Immature natural killer cell (primary cell): ENCODE measurements around the gene NOTUM. TPM values are rescaled to one million over a fixed set of nuclear protein-coding genes. Genes with fewer than 3 reads are reported as not detected.
"Not testable (repeated sequence)": the region's sequence is repeated elsewhere in the genome, so short reads cannot be mapped to it uniquely, and the experiment has no call there.

Experiments
- DNase-seq, 3 donors: peaks; one replicate each; pipeline ENCODE4 v3.0.0; 2022; ENCODE audit warnings: mixed read lengths in 1 of 3
- H3K27ac Mint-ChIP-seq, 6 donors: one replicate each; pipeline ENCODE4 v1.8.0; 2020; ENCODE audit warnings: mixed read lengths in 6 of 6, mild to moderate bottlenecking in 5 of 6, inconsistent platforms in 4 of 6, moderate library complexity in 3 of 6
- H3K27me3 Mint-ChIP-seq, 3 donors: one replicate each; pipeline ENCODE4 v1.8.0; 2020 to 2021; ENCODE audit warnings: low read depth in 3 of 3, mild to moderate bottlenecking in 3 of 3, mixed read lengths in 3 of 3, moderate library complexity in 3 of 3, inconsistent platforms in 1 of 3
- H3K36me3 Mint-ChIP-seq, 3 donors: one replicate each; pipeline ENCODE4 v1.8.0; 2020; ENCODE audit warnings: mixed read lengths in 3 of 3, inconsistent platforms in 2 of 3, mild to moderate bottlenecking in 2 of 3
- H3K4me1 Mint-ChIP-seq, 2 donors: one replicate each; pipeline ENCODE4 v1.8.0; 2020; ENCODE audit warnings: inconsistent platforms in 2 of 2, mild to moderate bottlenecking in 2 of 2, mixed read lengths in 2 of 2, moderate library complexity in 1 of 2
- H3K4me3 Mint-ChIP-seq, 5 donors: one replicate each; pipeline ENCODE4 v1.8.0; 2020; ENCODE audit warnings: mild to moderate bottlenecking in 5 of 5, mixed read lengths in 5 of 5, inconsistent platforms in 3 of 5, moderate library complexity in 3 of 5
- H3K9me3 Mint-ChIP-seq, 6 donors: one replicate each; pipeline ENCODE4 v1.8.0; 2020; ENCODE audit warnings: mild to moderate bottlenecking in 6 of 6, mixed read lengths in 6 of 6, inconsistent platforms in 4 of 6, moderate library complexity in 3 of 6
- polyA plus RNA-seq, 3 donors: library from polyadenylated mRNA; unstranded; fragments of 300-500 nt; fragmentation: Illumina TruSeq; gene quantifications; one replicate each; pipeline ENCODE4 v1.2.3, GENCODE V29; 2021

Gene NOTUM
- polyA plus RNA-seq, 3 donors from 2014 or later: not detected

DNA sequence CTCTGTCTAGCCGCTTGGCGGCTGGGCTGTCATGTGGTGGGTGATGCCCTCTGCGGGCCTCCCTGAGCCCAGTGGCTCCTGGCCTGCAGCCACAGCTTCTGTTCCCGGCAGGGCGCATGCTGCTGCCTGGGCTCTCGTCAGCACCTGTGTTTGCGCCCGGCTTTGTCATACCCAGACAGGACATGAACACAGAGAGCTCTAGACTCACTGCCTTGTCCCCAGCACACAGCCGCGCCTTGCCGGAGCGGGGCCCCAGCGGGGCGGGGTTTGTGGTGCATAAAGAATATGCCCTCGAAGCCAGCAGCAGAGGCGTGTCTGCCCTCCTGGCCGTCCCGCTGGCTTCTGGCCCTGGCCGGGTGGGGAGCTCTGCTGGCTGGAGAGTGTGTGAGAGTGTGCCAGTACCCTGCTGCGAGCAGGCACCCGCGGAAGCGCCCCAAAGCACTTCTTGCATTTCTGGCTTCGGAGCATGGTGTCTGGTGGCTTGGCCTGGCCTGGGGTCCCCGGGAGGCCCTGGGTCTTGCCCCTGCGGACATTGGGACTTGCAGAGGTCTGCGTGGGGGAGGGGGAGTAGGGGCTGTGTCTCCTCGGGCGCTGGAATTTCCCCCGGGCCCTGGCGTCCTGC lies 30.8 kb upstream of the NOTUM start:
- DNase-seq: no peak
- Mint-ChIP-seq H3K9me3 (no peaks in the 10 kb centered on the region), H3K27me3 (no peaks in the 10 kb centered on the region), H3K4me1 (peaks cover 0 to 2% of the 10 kb centered on the region in 2 donors), H3K27ac (no peak overlapping the region), H3K4me3 (no peak overlapping the region), H3K36me3 (no peaks in the 10 kb centered on the region)

DNA sequence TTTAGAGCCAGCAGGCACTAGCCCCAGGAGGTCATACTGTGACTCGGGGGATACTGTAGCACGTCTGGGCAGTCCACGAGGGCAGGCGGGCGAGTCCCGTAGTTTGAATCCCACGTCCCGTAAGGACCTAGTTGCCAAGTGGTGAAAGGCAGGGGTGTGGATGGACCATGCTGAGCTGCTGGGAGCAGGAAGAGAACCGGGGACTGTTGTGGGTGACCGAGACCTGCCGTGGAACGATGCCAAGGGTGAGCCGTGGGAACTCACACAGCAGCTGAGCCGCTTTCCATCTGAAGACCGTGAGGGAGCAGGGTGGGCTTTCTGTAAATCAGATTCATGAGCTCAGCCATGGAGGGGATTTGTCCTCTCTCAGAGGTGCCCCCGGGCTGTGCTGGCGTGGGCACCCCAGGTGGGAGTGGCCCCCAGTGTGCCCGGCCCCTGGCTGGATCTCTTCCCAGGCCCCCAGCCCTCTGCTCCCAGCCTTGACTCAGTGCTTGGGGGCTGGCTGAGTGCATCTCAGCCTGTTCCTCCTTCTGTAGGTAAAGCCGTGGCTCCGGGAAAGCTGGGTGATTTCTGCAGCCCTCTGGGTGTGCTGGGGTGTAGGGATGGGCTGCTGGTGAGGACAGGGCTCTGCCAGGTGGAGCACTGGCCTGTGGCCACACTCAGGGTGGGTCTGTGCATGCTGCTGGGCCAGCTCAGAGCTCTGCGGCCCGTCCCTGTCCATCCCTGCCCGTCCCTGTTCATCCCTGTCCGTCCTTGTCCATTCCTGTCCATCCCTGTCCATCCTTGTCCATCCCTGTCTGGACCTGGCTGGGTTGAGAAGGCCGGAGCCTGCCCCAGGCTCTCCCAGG lies 30.1 kb upstream of the NOTUM start:
- H3K4me3 Mint-ChIP-seq: no peak overlapping the region
- no peak for DNase-seq
- H3K27ac Mint-ChIP-seq: peak overlapping the region in 2 of 6 donors; percentile 31 to 48
- H3K9me3 Mint-ChIP-seq: no peaks in the 10 kb centered on the region
- peaks cover 0 to 2% of the 10 kb centered on the region in 2 donors for H3K4me1 Mint-ChIP-seq
- no peaks in the 10 kb centered on the region for H3K27me3 Mint-ChIP-seq
- peaks cover 0 to 5% (median 0%) of the 10 kb centered on the region in 3 donors for H3K36me3 Mint-ChIP-seq

GRCh38 chr17:81987161-81987770 lies 26.3 kb upstream of the NOTUM start:
- H3K9me3 Mint-ChIP-seq: no peaks in the 10 kb centered on the region
- no peak overlapping the region for H3K4me3 Mint-ChIP-seq
- DNase-seq: no peak
- H3K36me3 Mint-ChIP-seq: peaks cover 0 to 14% (median 5%) of the 10 kb centered on the region in 3 donors
- H3K4me1 Mint-ChIP-seq: peaks cover 4% of the 10 kb centered on the region in 2 donors
- peaks cover 0 to 1% (median 0%) of the 10 kb centered on the region in 3 donors for H3K27me3 Mint-ChIP-seq
- peak overlapping the region in 1 of 6 donors; percentile 64 for H3K27ac Mint-ChIP-seq

DNA sequence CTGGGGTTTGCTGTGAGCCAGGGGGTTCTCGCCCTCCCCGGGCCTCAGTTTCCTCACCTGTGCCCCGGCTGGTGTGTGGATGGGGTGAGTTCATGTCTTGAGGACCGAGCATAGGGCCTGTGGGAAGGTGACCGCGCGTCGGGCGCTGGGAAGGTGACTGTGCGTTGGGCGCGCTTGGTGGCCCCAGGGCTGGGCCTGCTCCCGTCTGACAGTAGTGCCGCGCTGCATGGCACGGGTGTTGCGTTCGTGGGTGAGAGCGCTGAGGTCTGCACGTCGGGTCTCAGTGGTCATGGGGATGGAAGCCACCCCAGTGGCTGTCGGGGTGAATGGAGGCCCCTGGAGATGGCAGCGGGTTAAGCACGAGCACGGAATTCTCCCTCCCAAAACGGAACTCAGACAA lies 25.6 kb upstream of the NOTUM start:
- Mint-ChIP-seq H3K9me3 (no peaks in the 10 kb centered on the region), H3K36me3 (peaks cover 0 to 14% (median 5%) of the 10 kb centered on the region in 3 donors), H3K4me3 (no peak overlapping the region), H3K27ac (no peak overlapping the region), H3K4me1 (peaks cover 4% of the 10 kb centered on the region in 2 donors), H3K27me3 (peaks cover 0 to 1% (median 0%) of the 10 kb centered on the region in 3 donors)
- DNase-seq: no peak

DNA sequence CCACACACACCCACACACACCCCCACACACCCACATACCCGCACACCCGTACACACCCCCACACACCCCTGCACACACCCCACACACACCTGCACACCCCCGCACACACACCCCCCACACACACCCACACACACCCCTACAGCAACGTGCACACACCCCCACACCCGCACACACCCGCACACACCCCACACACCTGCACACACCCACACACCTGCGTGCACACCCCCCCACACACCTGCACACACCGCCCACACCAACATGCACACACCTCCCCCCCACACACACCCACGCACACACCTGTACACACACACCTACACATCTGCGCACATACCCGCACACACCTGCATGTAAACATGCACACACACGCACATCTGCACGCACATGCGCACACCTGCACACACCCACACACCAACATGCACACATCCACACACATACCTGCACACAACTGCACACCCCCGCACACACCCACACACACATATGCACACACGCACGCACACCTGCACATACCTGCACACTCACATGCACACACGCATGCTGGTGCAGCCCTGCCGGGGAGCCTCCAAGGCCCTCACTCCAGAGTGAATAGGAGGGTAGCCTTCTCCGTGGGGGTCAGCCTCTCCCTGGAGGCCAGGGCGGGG lies 23.9 kb upstream of the NOTUM start:
- H3K9me3 Mint-ChIP-seq: no peaks in the 10 kb centered on the region
- DNase-seq: no peak
- peaks cover 4 to 18% (median 5%) of the 10 kb centered on the region in 3 donors for H3K36me3 Mint-ChIP-seq
- peaks cover 2 to 13% of the 10 kb centered on the region in 2 donors for H3K4me1 Mint-ChIP-seq
- H3K27me3 Mint-ChIP-seq: peaks cover 0 to 4% (median 0%) of the 10 kb centered on the region in 3 donors
- no peak overlapping the region for H3K4me3 Mint-ChIP-seq
- no peak overlapping the region for H3K27ac Mint-ChIP-seq

GRCh38 chr17:81983639-81984373 lies 22.8 kb upstream of the NOTUM start:
- no peak overlapping the region for H3K4me3 Mint-ChIP-seq
- DNase-seq: no peak
- peaks cover 4 to 18% (median 5%) of the 10 kb centered on the region in 3 donors for H3K36me3 Mint-ChIP-seq
- peaks cover 11 to 22% of the 10 kb centered on the region in 2 donors for H3K4me1 Mint-ChIP-seq
- peaks cover 0 to 4% (median under 1%) of the 10 kb centered on the region in 3 donors for H3K27me3 Mint-ChIP-seq
- H3K9me3 Mint-ChIP-seq: no peaks in the 10 kb centered on the region
- H3K27ac Mint-ChIP-seq: no peak overlapping the region

- H3K27ac Mint-ChIP-seq: no peak overlapping the region
- H3K9me3 Mint-ChIP-seq: no peaks in the 10 kb centered on the region
- peaks cover 4 to 18% (median 5%) of the 10 kb centered on the region in 3 donors for H3K36me3 Mint-ChIP-seq
- DNase-seq: no peak
- H3K4me3 Mint-ChIP-seq: no peak overlapping the region
- H3K4me1 Mint-ChIP-seq: peaks cover 13 to 24% of the 10 kb centered on the region in 2 donors
- peaks cover under 1 to 4% (median 3%) of the 10 kb centered on the region in 3 donors for H3K27me3 Mint-ChIP-seq
Observed at GRCh38 chr17:81983011-81983638, 22.1 kb upstream of the NOTUM start.

DNA sequence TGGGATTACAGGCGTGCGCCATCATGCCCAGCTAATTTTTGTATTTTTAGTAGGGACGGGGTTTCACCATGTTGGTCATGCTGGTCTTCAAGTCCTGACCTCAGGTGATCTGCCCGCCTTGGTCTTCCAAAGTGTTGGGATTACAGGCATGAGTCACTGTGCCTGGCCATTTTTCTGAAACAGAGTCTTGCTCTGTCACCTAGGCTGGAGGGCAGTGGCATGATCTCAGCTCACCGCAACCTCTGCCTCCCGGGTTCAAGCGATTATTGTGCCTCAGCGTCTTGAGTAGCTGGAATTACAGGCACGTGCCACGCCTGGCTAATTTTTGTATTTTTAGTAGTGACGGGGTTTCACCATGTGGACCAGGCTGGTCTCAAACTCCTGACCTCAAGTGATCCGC lies 20.5 kb upstream of the NOTUM start:
- H3K27ac Mint-ChIP-seq, H3K9me3 Mint-ChIP-seq, H3K4me3 Mint-ChIP-seq, DNase-seq: not testable (repeated sequence)
- Mint-ChIP-seq H3K36me3 (peaks cover 4 to 15% (median 5%) of the 10 kb centered on the region in 3 donors), H3K4me1 (peaks cover 19 to 30% of the 10 kb centered on the region in 2 donors), H3K27me3 (peaks cover 6 to 10% (median 6%) of the 10 kb centered on the region in 3 donors)

GRCh38 chr17:81980707-81981343 lies 19.8 kb upstream of the NOTUM start:
- no peak for DNase-seq
- Mint-ChIP-seq H3K4me3 (peak overlapping the region in 1 of 5 donors; percentile 77), H3K36me3 (peaks cover 4 to 13% (median 5%) of the 10 kb centered on the region in 3 donors), H3K4me1 (peaks cover 22 to 33% of the 10 kb centered on the region in 2 donors), H3K27ac (no peak overlapping the region), H3K27me3 (peaks cover 6 to 15% (median 10%) of the 10 kb centered on the region in 3 donors), H3K9me3 (no peaks in the 10 kb centered on the region)

GRCh38 chr17:81980122-81980521 lies 19.1 kb upstream of the NOTUM start:
- no peak for DNase-seq
- Mint-ChIP-seq H3K4me3 (peak overlapping the region in 2 of 5 donors; percentile 49 to 77), H3K36me3 (peaks cover 4 to 12% (median 5%) of the 10 kb centered on the region in 3 donors), H3K27me3 (peaks cover 6 to 15% (median 10%) of the 10 kb centered on the region in 3 donors), H3K27ac (peak overlapping the region in 1 of 6 donors; percentile 17), H3K4me1 (peaks cover 22 to 33% of the 10 kb centered on the region in 2 donors), H3K9me3 (no peaks in the 10 kb centered on the region)

- Mint-ChIP-seq H3K36me3 (peaks cover 4 to 9% (median 5%) of the 10 kb centered on the region in 3 donors), H3K27me3 (peaks cover 8 to 15% (median 10%) of the 10 kb centered on the region in 3 donors), H3K9me3 (peaks cover 0 to 2% (median 0%) of the 10 kb centered on the region in 6 donors), H3K4me3 (peak overlapping the region; percentile 63 to 81 (median 76)), H3K27ac (peak overlapping the region in 5 of 6 donors; percentile 26 to 83 (median 69)), H3K4me1 (peaks cover 20 to 33% of the 10 kb centered on the region in 2 donors)
- DNase-seq: no peak
Observed at GRCh38 chr17:81978524-81979298, 17.7 kb upstream of the NOTUM start.
